K562 (cell line): ENCODE measurements around the gene ARHGAP25.

Experiments used
- BRD4 ChIP-seq: fragments of 200-600 bp; sonication (generic); IDR thresholded peaks from 2 replicates; pipeline ENCODE4 v1.6.1; 2017; ENCODE audit warnings: inconsistent platforms
- CTCF ChIP-seq, 3 experiments: IDR thresholded peaks in 2 of 3; conservative IDR thresholded peaks in 1 of 3; 2 replicates each; pipeline ENCODE4 v1.5.1; 2011 to 2012; ENCODE audit warnings: low read length in 3 of 3, mild to moderate bottlenecking in 3 of 3, control low read depth in 2 of 3, improper control_type of control experiment in 1 of 3, inconsistent platforms in 1 of 3, low read depth in 1 of 3, mixed read lengths in 1 of 3, moderate library complexity in 1 of 3; ENCODE audit not compliant: insufficient read depth in 2 of 3
- EGR1 ChIP-seq: fragments of 450-650 bp; conservative IDR thresholded peaks from 2 replicates; pipeline ENCODE4 v1.6.1; 2017; ENCODE audit warnings: mild to moderate bottlenecking
- GABPA ChIP-seq: fragments of 200-800 bp; sonication (Bioruptor generic); conservative IDR thresholded peaks from 2 replicates; pipeline ENCODE4 v1.6.1; 2016; ENCODE audit warnings: low read depth, missing genetic modification characterization, missing compliant biosample characterization
- HCFC1 ChIP-seq: IDR thresholded peaks from 2 replicates; pipeline ENCODE4 v1.6.1; 2012; ENCODE audit warnings: low read depth, low read length, improper control_type of control experiment
- MAX ChIP-seq: sonication (generic); formaldehyde crosslinking; IDR thresholded peaks from 2 replicates; pipeline ENCODE4 v1.9.0; 2022; ENCODE audit warnings: mild to moderate bottlenecking, missing genetic modification reagents
- PATZ1 ChIP-seq: fragments of 250-450 bp; sonication (Bioruptor Pico); IDR thresholded peaks from 2 replicates; pipeline ENCODE4 v1.5.0; 2020; ENCODE audit warnings: mild to moderate bottlenecking, borderline replicate concordance
- SIRT6 ChIP-seq: IDR thresholded peaks from one replicate; pipeline ENCODE4 v1.6.1; 2012; ENCODE audit warnings: low read depth, mild to moderate bottlenecking, control low read depth, inconsistent platforms, low read length, moderate library complexity
- SREBF2 ChIP-seq: sonication (generic); formaldehyde crosslinking; IDR thresholded peaks from 2 replicates; pipeline ENCODE4 v1.4.0; 2020; ENCODE audit warnings: mild to moderate bottlenecking, missing genetic modification reagents
- TEAD4 ChIP-seq, 2 experiments: sonication (generic) in 1 of 2; formaldehyde crosslinking in 1 of 2; IDR thresholded peaks; 2 replicates each; pipeline versions ENCODE4 v1.6.1 to v1.8.0; 2012 to 2022; ENCODE audit warnings: borderline replicate concordance in 1 of 2, inconsistent platforms in 1 of 2, low read length in 1 of 2, mild to moderate bottlenecking in 1 of 2, missing genetic modification reagents in 1 of 2
- ZBTB8A ChIP-seq: fragments of 450-650 bp; IDR thresholded peaks from 2 replicates; pipeline ENCODE4 v1.6.1; 2018; ENCODE audit warnings: mild to moderate bottlenecking, moderate library complexity; ENCODE audit not compliant: partially characterized antibody
- ZFX ChIP-seq: sonication (generic); formaldehyde crosslinking; IDR thresholded peaks from 2 replicates; pipeline ENCODE4 v1.8.0; 2022; ENCODE audit warnings: mild to moderate bottlenecking, missing genetic modification reagents, moderate library complexity
- TF ChIP-seq, protein P1 (sequence below): fragments of 450-650 bp; IDR thresholded peaks from 2 replicates; pipeline ENCODE4 v1.6.1; 2014; ENCODE audit warnings: low read depth, mild to moderate bottlenecking, moderate library complexity, borderline replicate concordance

GRCh38 chr2:68800517-68800916, 65.9 kb downstream of the ARHGAP25 start:
- no peak for TF ChIP-seq EGR1
- TF ChIP-seq HCFC1, result no peak
- TF ChIP-seq MAX (CRISPR knock-in tag), result no peak
- no peak for TF ChIP-seq CTCF (IDR thresholded peaks at IDR 0.05 in 2 of 3, conservative IDR thresholded peaks at IDR 0.05 in 1 of 3; ENCODE audit: insufficient read depth in 2 of 3, low read depth in 1 of 3, low read length in 3 of 3)
- TF ChIP-seq GABPA (tag), result no peak
- no peak for TF ChIP-seq ZBTB8A
- no peak for TF ChIP-seq ZFX (CRISPR knock-in tag)
- TF ChIP-seq BRD4, result no peak
- TF ChIP-seq SREBF2 (CRISPR knock-in tag), result no peak
- no peak for TF ChIP-seq SIRT6
- TF ChIP-seq, protein P1, sequence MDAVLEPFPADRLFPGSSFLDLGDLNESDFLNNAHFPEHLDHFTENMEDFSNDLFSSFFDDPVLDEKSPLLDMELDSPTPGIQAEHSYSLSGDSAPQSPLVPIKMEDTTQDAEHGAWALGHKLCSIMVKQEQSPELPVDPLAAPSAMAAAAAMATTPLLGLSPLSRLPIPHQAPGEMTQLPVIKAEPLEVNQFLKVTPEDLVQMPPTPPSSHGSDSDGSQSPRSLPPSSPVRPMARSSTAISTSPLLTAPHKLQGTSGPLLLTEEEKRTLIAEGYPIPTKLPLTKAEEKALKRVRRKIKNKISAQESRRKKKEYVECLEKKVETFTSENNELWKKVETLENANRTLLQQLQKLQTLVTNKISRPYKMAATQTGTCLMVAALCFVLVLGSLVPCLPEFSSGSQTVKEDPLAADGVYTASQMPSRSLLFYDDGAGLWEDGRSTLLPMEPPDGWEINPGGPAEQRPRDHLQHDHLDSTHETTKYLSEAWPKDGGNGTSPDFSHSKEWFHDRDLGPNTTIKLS, result no peak
- no peak for TF ChIP-seq TEAD4 (IDR thresholded peaks at IDR 0.05; ENCODE audit: low read length)
- no peak for TF ChIP-seq TEAD4 (CRISPR knock-in tag; IDR thresholded peaks at IDR 0.05; ENCODE audit: borderline replicate concordance)
- no peak for TF ChIP-seq PATZ1
